ENCODE measurements around the gene INTS13.
"Not testable (repeated sequence)": the region's sequence is repeated elsewhere in the genome, so short reads cannot be mapped to it uniquely, and the experiment has no call there.

INTS13 gene

GRCh38 chr12:26935636-26936378 lies 2.0 kb downstream of the INTS13 start:
- no peak for DNase-seq

DNA sequence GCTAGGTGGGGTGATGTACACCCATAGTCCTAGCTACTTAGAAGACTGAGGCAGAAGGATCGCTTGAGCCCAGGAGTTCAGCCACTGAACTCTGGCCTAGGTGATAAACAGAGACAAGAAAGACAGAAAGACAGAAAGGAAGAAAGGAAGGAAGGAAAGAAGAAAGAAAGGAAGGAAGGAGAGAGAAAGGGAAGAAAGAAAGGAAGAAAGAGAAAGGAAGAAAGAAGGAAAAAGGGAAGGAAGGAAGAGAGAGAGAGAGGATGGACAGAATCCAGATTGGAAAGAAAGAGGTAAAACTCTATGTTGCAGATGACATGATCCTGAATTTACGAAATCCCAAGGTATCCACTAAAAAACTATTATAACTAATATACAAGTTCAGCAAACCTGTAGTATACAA lies 8.2 kb downstream of the INTS13 start:
- no peak for DNase-seq

- DNase-seq, result no peak
These were observed 9.1 kb downstream of the INTS13 start for GRCh38 chr12:26928661-26929060.

DNA sequence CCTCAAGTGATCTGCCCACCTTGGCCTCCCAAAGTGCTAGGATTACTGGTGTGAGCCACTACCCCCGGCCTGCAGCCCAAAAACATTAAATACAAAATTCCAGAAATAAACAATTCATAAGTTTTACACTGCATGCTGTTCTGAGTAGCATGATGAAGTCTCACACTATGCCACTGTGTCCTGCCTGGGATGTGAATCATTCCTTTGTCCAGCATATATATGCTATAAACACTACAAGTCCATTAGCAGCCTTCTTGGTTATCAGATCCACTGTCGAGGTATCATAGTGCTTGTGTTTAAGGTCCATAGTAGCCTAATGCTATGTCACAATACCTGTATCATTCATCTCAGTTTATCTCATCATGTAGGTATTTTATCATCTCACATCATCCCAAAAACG lies 15.9 kb downstream of the INTS13 start:
- DNase-seq, result no peak

DNA sequence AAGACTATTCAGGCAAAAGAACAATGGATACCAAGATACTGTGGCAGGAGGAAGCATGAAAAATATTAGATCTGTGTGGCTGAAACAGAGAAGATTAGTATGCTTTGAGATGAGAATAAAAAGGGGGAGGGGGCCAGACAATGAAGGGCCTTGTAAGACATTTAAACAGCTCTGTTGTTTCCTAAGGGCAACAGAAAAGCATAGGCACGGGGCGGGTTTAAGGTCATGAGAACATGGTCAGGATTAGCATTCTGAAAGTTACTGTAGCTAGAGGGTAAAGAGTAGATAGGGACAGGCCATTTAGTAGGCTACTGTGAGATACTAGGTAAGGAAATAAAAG lies 18.6 kb downstream of the INTS13 start:
- no peak for DNase-seq

DNA sequence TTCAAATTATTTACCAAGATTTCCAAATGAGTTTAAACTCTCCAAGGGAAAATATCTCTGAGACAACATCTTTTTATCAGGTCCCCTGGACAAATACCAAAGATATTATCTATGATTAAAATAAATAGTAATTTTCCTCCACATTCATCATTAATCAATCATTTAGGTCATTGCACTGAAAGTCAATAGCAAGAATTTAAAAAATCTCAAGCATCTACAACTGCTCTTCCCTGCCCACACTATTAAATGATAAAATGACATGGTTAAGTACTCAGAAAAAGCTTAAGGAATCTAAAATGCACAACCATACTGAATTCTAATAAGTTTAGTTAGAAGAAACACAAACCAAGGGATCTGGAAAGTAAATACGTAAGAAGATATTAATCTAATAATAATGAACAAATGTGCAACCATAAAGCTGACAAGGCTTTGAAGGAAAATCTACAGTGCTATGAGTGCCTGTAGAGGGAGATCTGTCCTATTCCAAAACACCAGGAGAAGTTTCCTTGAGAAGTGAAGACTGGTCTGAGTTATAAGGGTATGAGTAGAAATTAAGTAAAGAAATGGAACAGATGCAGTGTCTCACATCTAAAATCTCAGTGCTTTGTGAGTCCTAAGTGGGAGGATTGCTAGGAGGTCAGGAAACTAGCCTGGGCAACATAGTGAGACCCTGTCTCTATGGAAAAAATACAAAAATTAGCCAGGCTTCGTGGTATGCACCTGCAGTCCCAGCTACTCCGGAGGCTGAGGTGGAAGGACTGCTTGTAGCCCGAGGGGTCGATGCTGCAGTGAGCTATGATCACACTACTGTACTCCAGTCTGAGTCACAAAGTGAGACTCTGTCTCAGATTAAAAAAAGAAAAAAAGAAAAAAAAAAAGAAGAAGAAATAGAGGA lies 19.2 kb downstream of the INTS13 start:
- DNase-seq, result no peak

GRCh38 chr12:26906704-26907103 lies 31.1 kb downstream of the INTS13 start:
- no peak for DNase-seq

GRCh38 chr12:26906024-26906423 lies 31.8 kb downstream of the INTS13 start:
- DNase-seq, result no peak

- not testable (repeated sequence) for DNase-seq
These were observed 34.4 kb downstream of the INTS13 start for GRCh38 chr12:26903396-26903795.

GRCh38 chr12:26896913-26897312 lies 40.9 kb downstream of the INTS13 start:
- DNase-seq, result no peak

GRCh38 chr12:26895672-26896071 lies 42.1 kb downstream of the INTS13 start:
- no peak for DNase-seq

GRCh38 chr12:26891704-26892103 lies 46.1 kb downstream of the INTS13 start:
- no peak for DNase-seq

DNA sequence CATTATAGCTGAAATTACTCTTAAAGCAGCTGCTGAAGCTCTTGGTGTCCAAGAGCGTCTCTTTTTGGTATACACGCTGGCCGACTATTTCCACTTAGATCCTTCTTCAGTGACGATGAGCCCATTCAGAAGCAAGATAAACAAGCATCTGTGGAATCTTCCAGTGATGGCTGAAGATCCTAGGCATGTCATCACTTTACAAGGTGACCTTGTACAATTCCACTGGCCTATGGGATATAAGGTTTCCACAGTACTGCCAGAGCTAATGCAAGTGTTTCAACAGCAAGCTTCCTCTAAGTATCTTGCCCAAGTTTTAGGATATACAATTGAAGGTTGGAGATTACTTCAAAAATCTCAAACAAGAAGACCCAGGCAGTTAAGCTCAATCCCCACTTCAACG lies 47.0 kb downstream of the INTS13 start:
- no peak for DNase-seq

GRCh38 chr12:26884765-26885576 lies 52.8 kb downstream of the INTS13 start:
- peak; percentile 89 for DNase-seq

- DNase-seq, result no peak
These were observed 57.2 kb downstream of the INTS13 start for GRCh38 chr12:26880625-26881024.

DNA sequence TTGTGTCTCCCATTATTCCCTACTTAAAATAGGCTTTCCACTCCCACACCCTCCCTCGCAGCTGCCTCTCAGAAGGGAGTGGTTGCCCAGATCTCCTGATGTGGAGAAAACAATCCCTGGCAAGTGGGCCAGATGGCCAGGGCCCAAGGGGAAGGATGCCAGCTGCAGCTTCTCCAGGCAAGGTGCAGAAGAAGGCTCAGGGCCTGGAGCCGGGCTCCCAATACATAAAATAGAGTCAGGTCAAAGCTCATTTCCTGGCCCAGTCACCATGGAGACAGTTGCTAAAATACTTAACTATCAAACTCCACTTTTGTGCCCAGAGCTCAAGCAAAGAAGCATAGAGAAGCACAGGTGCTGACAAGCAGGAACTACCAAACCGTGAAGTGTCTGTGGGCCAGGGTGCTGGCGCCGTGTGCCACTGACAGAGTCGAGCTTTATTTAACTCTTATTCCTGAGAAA lies 59.1 kb downstream of the INTS13 start:
- DNase-seq, result no peak

GRCh38 chr12:26874501-26875296 lies 63.1 kb downstream of the INTS13 start:
- no peak for DNase-seq

DNA sequence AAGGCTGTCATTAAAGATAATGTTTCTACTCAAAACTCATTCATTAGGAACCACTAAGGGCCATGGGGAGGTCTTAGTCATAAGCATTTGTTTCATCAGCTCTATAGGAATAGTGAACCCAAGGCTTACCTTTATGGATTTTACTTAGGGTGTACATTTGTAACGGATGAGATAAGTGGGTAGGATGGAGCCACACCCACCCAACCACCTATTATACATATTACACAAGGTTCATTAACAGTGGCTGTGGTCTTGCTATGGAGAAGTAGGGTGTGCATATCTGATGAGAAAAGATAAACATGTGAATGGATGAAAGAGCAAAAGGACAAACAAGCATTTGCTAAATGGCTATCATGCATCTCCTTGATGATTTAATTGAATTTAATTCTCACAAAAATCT lies 65.2 kb downstream of the INTS13 start:
- DNase-seq, result no peak

- no peak for DNase-seq
These were observed 65.8 kb downstream of the INTS13 start for GRCh38 chr12:26871985-26872384.

DNA sequence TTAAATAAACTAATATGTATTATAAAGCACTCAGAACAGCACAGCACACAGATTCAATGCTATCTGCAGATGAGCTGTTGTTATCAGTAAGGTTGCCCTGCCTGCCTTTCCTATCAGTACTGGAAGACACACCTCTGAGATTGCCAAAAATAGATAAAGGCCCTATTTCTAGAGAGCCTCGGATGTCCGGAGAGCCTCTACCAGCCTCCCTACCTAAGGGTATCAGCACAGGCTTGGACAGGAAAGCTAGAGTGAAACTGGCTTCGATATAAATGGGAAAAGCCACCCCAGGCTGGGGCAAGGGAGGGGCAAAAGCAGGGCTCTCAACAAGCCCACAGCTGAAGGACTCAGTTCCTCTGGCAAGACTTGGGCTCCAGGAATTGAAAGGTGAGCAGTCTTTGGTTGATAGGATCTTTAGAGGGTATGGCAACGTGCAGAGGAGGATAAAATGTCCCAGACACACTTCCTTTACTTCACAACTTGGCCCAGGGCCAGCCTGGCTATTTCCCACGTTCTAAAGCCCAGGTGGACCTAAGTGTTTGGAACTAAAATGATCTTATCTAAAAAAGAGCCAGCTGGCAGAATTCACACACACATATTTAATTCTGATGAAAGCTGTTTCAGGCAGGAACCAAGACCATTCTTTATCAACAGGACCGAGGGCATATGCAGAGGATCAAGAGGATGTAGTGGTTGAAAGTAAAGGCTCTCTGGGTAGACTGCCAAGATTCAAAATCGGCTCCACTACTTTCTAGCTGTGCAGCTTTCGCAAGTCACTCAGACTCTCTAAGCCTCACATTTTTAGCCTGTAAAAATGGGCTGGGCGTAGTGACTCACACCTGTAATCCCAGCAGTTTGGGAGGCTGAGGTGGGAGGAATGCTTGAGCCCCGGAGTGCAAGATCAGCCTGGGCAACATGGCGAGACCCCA lies 67.0 kb downstream of the INTS13 start:
- DNase-seq, result no peak

GRCh38 chr12:26869908-26870459 lies 67.8 kb downstream of the INTS13 start:
- DNase-seq, result no peak

All from activated CD8-positive, alpha-beta memory T cell treated with anti-CD3 and anti-CD28 coated beads for 24 hours (primary cell).